ENCODE results near the gene MSANTD2.

DNA sequence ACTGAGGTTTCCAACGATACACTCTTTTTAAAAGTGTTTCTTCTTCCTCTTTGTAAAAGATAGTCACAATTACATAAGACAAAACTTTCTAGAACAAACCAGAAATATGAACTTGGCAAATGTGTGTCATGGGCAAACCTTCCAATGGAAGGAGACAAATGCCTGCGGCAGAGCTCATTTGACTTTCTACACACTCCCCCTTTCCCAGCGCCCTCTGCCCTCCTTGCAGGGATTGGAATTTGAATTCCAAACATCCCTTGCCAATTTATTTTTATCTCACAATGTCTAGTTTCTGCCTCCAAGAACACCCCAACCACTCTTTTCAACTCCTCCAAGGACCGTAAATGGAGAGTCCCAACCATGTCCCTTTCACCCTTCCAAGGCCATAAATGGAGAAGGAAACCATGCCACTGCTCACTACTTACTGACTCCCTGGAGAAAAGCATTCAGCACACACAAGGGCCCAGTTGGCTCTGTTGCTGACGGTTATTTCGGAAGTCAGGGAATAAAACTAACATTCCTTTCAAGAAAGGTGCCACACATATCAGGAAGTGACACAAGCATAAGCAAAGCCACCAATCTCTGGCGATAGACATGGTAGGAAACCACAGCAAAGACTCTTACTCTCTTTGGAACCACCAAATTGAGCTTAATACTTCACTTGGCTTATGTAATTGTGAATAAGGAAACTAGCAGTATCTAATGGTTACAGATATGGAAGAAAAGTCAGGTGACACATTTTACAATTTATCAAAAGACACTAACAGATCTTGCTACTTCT lies 23.2 kb downstream of the MSANTD2 start:
- TF ChIP-seq POLR2A (IDR thresholded peaks at IDR 0.05; ENCODE audit: low read length) (no peak), GATA1 (IDR thresholded peaks at IDR 0.05; ENCODE audit: low read depth, low read length) (no peak)

Measured in erythroblast (primary cell).